ENCODE measurements around the gene MAX. TPM values are rescaled to one million over a fixed set of nuclear protein-coding genes. Genes with fewer than 3 reads are reported as not detected.

The MAX gene
- total RNA-seq, 2 donors from 2014 or later = 44.3 to 49.0 TPM

- Mint-ChIP-seq H3K27ac (no peak overlapping the region), H3K4me1 (peaks cover 5% of the 10 kb centered on the region), H3K36me3 (ENCODE audit: low read depth) (no peaks in the 10 kb centered on the region), H3K9me3 (no peaks in the 10 kb centered on the region), H3K27me3 (ENCODE audit: insufficient read depth) (peaks cover 16% of the 10 kb centered on the region), H3K4me3 (no peak overlapping the region)
- no peaks in the 10 kb centered on the region for H3K4me1 ChIP-seq (ENCODE audit: control insufficient read depth, insufficient read depth, low read length)
- 78 to 87% methylated on average over 1 of the region's 1 CpG for WGBS, 2 experiments (ENCODE audit: insufficient coverage in 1 of 2, insufficient read length in 1 of 2)
- H3K27ac ChIP-seq (ENCODE audit: low read depth, low read length) = no peak overlapping the region
- H3K36me3 ChIP-seq (ENCODE audit: control insufficient read depth, insufficient read depth, low read length) = no peaks in the 10 kb centered on the region
- H3K4me3 ChIP-seq (ENCODE audit: low read length) = no peak overlapping the region
- no peak overlapping the region for H3K9ac ChIP-seq (ENCODE audit: extremely low read depth, low read length, poor library complexity, severe bottlenecking)
- no peak for DNase-seq
- TF ChIP-seq CTCF (conservative IDR thresholded peaks at IDR 0.05) = no peak
- H3K9me3 ChIP-seq (ENCODE audit: control insufficient read depth, low read length) = no peaks in the 10 kb centered on the region
- H3K27me3 ChIP-seq (ENCODE audit: control insufficient read depth, insufficient read depth, low read length, poor library complexity, severe bottlenecking) = peaks cover 14% of the 10 kb centered on the region
Observed at GRCh38 chr14:65106736-65107135, 4.4 kb upstream of the MAX start.

- 96 to 100% methylated on average over 2 to 4 of the region's 4 CpGs for WGBS, 2 experiments (ENCODE audit: insufficient coverage in 1 of 2, insufficient read length in 1 of 2)
- H3K9me3 Mint-ChIP-seq = no peaks in the 10 kb centered on the region
- no peak for DNase-seq
- H3K27ac Mint-ChIP-seq = no peak overlapping the region
- peaks cover 14% of the 10 kb centered on the region for H3K27me3 ChIP-seq (ENCODE audit: control insufficient read depth, insufficient read depth, low read length, poor library complexity, severe bottlenecking)
- no peaks in the 10 kb centered on the region for H3K4me1 ChIP-seq (ENCODE audit: control insufficient read depth, insufficient read depth, low read length)
- peaks cover 6% of the 10 kb centered on the region for H3K4me1 Mint-ChIP-seq
- H3K27ac ChIP-seq (ENCODE audit: low read depth, low read length) = no peak overlapping the region
- H3K9ac ChIP-seq (ENCODE audit: extremely low read depth, low read length, poor library complexity, severe bottlenecking) = no peak overlapping the region
- TF ChIP-seq CTCF (conservative IDR thresholded peaks at IDR 0.05) = no peak
- H3K27me3 Mint-ChIP-seq (ENCODE audit: insufficient read depth) = peaks cover 16% of the 10 kb centered on the region
- H3K4me3 Mint-ChIP-seq = no peak overlapping the region
- no peaks in the 10 kb centered on the region for H3K9me3 ChIP-seq (ENCODE audit: control insufficient read depth, low read length)
- H3K36me3 Mint-ChIP-seq (ENCODE audit: low read depth) = no peaks in the 10 kb centered on the region
- no peaks in the 10 kb centered on the region for H3K36me3 ChIP-seq (ENCODE audit: control insufficient read depth, insufficient read depth, low read length)
- H3K4me3 ChIP-seq (ENCODE audit: low read length) = no peak overlapping the region
Observed at GRCh38 chr14:65106316-65106715, 4.0 kb upstream of the MAX start.

- Mint-ChIP-seq H3K27me3 (ENCODE audit: insufficient read depth) (peaks cover 16% of the 10 kb centered on the region), H3K27ac (no peak overlapping the region), H3K4me1 (peaks cover 11% of the 10 kb centered on the region), H3K4me3 (no peak overlapping the region), H3K9me3 (no peaks in the 10 kb centered on the region), H3K36me3 (ENCODE audit: low read depth) (peaks cover 3% of the 10 kb centered on the region)
- no peak for TF ChIP-seq CTCF (conservative IDR thresholded peaks at IDR 0.05)
- peaks cover 14% of the 10 kb centered on the region for H3K27me3 ChIP-seq (ENCODE audit: control insufficient read depth, insufficient read depth, low read length, poor library complexity, severe bottlenecking)
- no peaks in the 10 kb centered on the region for H3K9me3 ChIP-seq (ENCODE audit: control insufficient read depth, low read length)
- no peak overlapping the region for H3K27ac ChIP-seq (ENCODE audit: low read depth, low read length)
- no peaks in the 10 kb centered on the region for H3K4me1 ChIP-seq (ENCODE audit: control insufficient read depth, insufficient read depth, low read length)
- H3K9ac ChIP-seq (ENCODE audit: extremely low read depth, low read length, poor library complexity, severe bottlenecking) = no peak overlapping the region
- DNase-seq = no peak
- WGBS, 2 experiments (ENCODE audit: insufficient coverage in 1 of 2, insufficient read length in 1 of 2) = 85 to 87% methylated on average over 3 of the region's 3 CpGs
- peaks cover 2% of the 10 kb centered on the region for H3K36me3 ChIP-seq (ENCODE audit: control insufficient read depth, insufficient read depth, low read length)
- no peak overlapping the region for H3K4me3 ChIP-seq (ENCODE audit: low read length)
Observed at GRCh38 chr14:65104791-65105190, 2.5 kb upstream of the MAX start.
